Thoracic aorta (tissue), 2 donors: Measurements from ENCODE around the gene KRTAP4-4. TPM values are rescaled to one million over a fixed set of nuclear protein-coding genes. Genes with fewer than 3 reads are reported as not detected.

ENCODE experiments used
- ATAC-seq: fragments of 150-250 bp; one replicate; pipeline ENCODE4 v1.8.0; 2017; ENCODE audit warnings: low read depth; ENCODE audit not compliant: insufficient number of reproducible peaks, low FRiP score
- DNase-seq: peaks from one replicate; pipeline ENCODE4 v3.0.0-alpha.2; 2020; ENCODE audit warnings: low spot score
- H3K27ac ChIP-seq, 2 donors: fragments of 200-600 bp; sonication (generic); 1 replicate in 1 of 2; 2 replicates in 1 of 2; pipeline ENCODE4 v1.5.1; 2016; ENCODE audit warnings: mild to moderate bottlenecking in 2 of 2, moderate library complexity in 2 of 2
- H3K27me3 ChIP-seq: fragments of 200-600 bp; sonication (generic); replicated peaks from 2 replicates; pipeline ENCODE4 v1.6.0; 2016; ENCODE audit warnings: mild to moderate bottlenecking; ENCODE audit not compliant: insufficient read depth
- H3K36me3 ChIP-seq: fragments of 200-600 bp; sonication (generic); one replicate; pipeline ENCODE4 v1.5.1; 2016
- H3K4me1 ChIP-seq, 2 donors: fragments of 200-600 bp; sonication (generic); 1 replicate in 1 of 2; 2 replicates in 1 of 2; pipeline versions ENCODE4 v1.5.1 to v1.6.0; 2016; ENCODE audit warnings: low read depth in 2 of 2, mild to moderate bottlenecking in 1 of 2; ENCODE audit not compliant: control insufficient read depth in 1 of 2
- H3K4me3 ChIP-seq: fragments of 200-600 bp; sonication (generic); 2 replicates; pipeline ENCODE4 v1.5.1; 2016; ENCODE audit warnings: mild to moderate bottlenecking
- H3K9me3 ChIP-seq: fragments of 200-600 bp; sonication (generic); 2 replicates; pipeline ENCODE4 v1.5.1; 2016
- total RNA-seq, 2 donors: library from RNA; depleted of rRNA; stranded (reverse); fragments of >200 nt; gene quantifications; one replicate each; pipeline versions ENCODE4 v1.1.0 to v1.2.3, GENCODE V29; 2016
- TF ChIP-seq, protein P1 (sequence below): fragments of 200-600 bp; sonication (generic); IDR thresholded peaks from one replicate; pipeline ENCODE4 v1.5.1; 2019; ENCODE audit warnings: antibody characterized with exemption

Gene KRTAP4-4
- total RNA-seq, 2 donors from 2014 or later, result not detected

DNA sequence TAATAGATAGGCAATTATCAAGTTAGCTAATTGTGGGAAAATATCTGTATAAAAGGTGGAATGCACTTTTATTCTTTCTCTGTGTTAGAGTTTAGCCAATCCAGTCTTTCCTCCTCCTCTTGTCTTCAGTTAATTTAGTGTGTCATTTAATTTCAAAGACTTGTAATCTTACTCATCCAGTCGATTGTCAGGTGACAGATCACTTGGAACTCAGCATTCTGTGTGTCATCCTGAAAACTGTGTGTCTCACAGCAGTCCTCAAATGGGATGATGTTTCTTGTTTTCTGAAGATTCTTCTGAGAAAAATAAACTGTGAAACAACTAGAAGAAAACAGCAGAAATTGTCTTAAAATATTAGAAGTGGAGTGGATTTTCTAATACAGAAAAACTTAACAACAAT, 24.5 kb upstream of the KRTAP4-4 start:
- Histone ChIP-seq H3K36me3 (no peaks in the 10 kb centered on the region), H3K27ac (no peak overlapping the region), H3K4me3 (no peak overlapping the region), H3K27me3 (no peaks in the 10 kb centered on the region), H3K4me1 (no peaks in the 10 kb centered on the region), H3K9me3 (no peaks in the 10 kb centered on the region)
- ATAC-seq, result no peak
- no peak for DNase-seq
- TF ChIP-seq, protein P1, sequence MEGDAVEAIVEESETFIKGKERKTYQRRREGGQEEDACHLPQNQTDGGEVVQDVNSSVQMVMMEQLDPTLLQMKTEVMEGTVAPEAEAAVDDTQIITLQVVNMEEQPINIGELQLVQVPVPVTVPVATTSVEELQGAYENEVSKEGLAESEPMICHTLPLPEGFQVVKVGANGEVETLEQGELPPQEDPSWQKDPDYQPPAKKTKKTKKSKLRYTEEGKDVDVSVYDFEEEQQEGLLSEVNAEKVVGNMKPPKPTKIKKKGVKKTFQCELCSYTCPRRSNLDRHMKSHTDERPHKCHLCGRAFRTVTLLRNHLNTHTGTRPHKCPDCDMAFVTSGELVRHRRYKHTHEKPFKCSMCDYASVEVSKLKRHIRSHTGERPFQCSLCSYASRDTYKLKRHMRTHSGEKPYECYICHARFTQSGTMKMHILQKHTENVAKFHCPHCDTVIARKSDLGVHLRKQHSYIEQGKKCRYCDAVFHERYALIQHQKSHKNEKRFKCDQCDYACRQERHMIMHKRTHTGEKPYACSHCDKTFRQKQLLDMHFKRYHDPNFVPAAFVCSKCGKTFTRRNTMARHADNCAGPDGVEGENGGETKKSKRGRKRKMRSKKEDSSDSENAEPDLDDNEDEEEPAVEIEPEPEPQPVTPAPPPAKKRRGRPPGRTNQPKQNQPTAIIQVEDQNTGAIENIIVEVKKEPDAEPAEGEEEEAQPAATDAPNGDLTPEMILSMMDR, result no peak

DNA sequence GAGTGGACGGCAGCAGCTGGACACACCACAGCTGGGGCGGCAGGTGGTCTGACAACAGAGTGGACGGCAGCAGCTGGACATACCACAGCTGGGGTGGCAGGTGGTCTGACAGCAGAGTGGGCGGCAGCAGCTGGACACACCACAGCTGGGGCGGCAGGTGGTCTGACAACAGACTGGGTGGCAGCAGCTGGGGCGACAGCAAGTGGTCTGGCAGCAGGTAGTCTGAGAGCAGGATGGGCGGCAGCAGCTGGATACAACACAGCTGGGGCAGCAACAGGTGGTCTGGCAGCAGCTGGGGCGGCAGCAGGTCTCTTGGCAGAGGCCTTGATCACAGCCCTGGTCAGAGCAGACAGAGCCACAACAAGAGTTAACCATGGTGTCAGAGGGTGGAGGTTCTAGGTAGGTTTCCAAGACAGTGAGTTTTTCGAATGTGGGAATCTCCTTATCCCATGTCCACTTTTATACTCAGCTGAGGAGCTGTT, 24.0 kb upstream of the KRTAP4-4 start, which contains the start of gene KRTAP4-1:
KRTAP4-1 (minus strand) TSS at position 432 of the 482 bp plus-strand sequence; CDS start at position 375, 57 bp downstream.
- Histone ChIP-seq H3K9me3 (no peaks in the 10 kb centered on the region), H3K4me1 (peaks cover 0 to 1% of the 10 kb centered on the region in 2 donors), H3K27ac (no peak within 1 kb of the TSS), H3K4me3 (no peak within 1 kb of the TSS), H3K27me3 (no peaks in the 10 kb centered on the region), H3K36me3 (no peaks in the 10 kb centered on the region)
- DNase-seq (no peak), ATAC-seq (no peak)
- TF ChIP-seq, protein P1, result no peak

DNA sequence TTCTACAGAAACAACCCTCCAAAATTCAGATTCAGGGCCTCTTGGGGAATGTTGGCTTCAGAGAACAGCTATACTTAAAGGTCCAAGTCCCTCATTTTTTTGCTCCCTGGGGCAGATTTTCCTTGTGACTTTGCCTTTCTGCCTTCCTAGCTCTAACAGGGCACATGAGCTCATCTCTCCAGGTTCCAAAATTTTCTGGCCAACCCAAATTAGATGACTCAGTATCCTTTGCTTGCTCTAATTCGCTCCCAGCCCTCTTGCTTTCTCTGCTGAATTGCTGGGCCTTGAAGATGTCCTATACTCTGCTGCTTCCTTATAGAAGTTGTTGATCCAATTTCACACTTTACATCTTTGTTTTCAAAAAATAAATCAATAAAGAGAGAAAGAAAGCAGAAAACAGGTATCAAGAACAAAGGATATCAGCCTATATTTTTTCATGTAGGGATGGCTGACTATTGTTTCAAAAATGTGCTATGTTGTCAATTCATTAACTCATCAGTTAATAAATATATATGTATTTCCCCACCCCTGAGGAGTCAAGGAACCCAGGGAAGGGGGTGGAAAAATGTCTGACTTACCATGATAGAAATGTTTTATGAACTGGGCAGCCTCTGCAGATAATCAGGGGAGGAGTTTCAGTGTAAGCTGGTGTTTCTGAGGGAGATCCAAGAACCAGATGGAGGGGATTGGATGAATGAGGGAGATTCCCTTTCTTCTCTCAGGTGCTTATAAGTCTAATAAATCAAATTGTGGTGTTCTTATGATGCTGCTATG, 18.5 kb upstream of the KRTAP4-4 start:
- no peak for DNase-seq
- no peak overlapping the region for H3K27ac ChIP-seq
- no peak overlapping the region for H3K4me3 ChIP-seq
- H3K4me1 ChIP-seq, result peaks cover 0 to 14% of the 10 kb centered on the region in 2 donors
- no peaks in the 10 kb centered on the region for H3K36me3 ChIP-seq
- no peaks in the 10 kb centered on the region for H3K9me3 ChIP-seq
- TF ChIP-seq, protein P1, result no peak
- no peaks in the 10 kb centered on the region for H3K27me3 ChIP-seq
- peak; percentile 82 for ATAC-seq

DNA sequence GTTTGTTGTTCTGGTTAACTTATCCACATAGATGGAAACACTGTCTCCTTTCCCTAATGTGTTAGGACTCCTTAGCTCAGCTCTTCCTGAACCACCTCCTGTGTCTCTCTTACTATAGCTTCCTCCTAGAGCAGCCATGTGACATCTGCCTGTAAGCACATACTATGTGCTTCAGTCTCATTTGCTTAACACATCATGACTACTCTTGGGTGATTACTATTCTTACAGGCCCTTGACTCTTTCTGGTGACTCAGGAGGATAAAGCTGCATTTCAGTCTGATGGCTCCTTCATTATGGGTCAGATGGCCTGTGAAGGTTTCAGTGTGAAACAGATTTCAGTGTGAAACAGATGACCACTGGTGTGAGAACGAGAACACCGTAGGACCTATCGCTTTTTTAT, 17.8 kb upstream of the KRTAP4-4 start:
- Histone ChIP-seq H3K4me1 (peaks cover 0 to 14% of the 10 kb centered on the region in 2 donors), H3K9me3 (no peaks in the 10 kb centered on the region), H3K27ac (no peak overlapping the region), H3K27me3 (no peaks in the 10 kb centered on the region), H3K4me3 (no peak overlapping the region), H3K36me3 (no peaks in the 10 kb centered on the region)
- TF ChIP-seq, protein P1, result no peak
- ATAC-seq, result no peak
- no peak for DNase-seq

DNA sequence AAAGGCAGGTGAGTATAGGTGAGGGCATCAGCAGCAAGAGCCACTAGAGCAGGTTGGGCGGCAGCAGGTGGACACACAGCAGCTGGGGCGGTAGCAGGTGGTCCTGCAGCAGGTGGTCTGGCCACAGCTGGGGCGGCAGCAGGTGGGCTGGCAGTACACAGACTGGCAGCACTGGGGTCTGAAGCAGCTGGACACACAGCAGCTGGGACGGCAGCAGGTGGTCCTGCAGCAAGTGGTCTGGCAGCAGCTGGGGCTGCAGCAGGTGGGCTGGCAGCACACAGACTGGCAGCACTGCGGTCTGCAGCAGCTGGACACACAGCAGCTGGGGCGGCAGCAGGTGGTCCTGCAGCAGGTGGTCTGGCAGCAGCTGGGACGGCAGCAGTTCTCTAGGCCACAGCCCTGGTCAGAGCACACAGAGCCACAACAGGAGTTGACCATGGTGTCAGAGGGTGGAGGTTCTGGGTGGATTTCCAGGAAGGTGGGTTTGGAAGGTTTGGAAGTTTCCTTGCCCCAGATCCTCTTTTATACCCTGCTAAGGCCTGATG, 17.3 kb upstream of the KRTAP4-4 start, which contains the start of gene KRTAP4-2:
KRTAP4-2 (minus strand) TSS at position 495 of the 545 bp plus-strand sequence; CDS start at position 438, 57 bp downstream.
- TF ChIP-seq, protein P1, result no peak
- H3K36me3 ChIP-seq, result no peaks in the 10 kb centered on the region
- no peaks in the 10 kb centered on the region for H3K9me3 ChIP-seq
- DNase-seq (no peak), ATAC-seq (no peak)
- no peak within 1 kb of the TSS for H3K27ac ChIP-seq
- no peak within 1 kb of the TSS for H3K4me3 ChIP-seq
- no peaks in the 10 kb centered on the region for H3K27me3 ChIP-seq
- peaks cover 0 to 14% of the 10 kb centered on the region in 2 donors for H3K4me1 ChIP-seq
